HG03457 (cell line): ENCODE measurements around the gene FNDC1.
"Not testable (repeated sequence)": the region's sequence is repeated elsewhere in the genome, so short reads cannot be mapped to it uniquely, and the experiment has no call there.

Source experiments
- ATAC-seq: cut with Tn5 transposase; IDR thresholded peaks from one replicate; pipeline ENCODE4 v1.9.1; 2021; ENCODE audit warnings: moderate number of reproducible peaks; ENCODE audit not compliant: unreplicated experiment

Gene FNDC1

GRCh38 chr6:159169193-159169555 lies at the start of gene FNDC1:
Gene FNDC1 (plus strand): TSS chr6:159169400. CDS start chr6:159169597, 197 bp downstream.
- no peak for ATAC-seq

GRCh38 chr6:159119791-159120190 lies 49.4 kb upstream of the FNDC1 start:
- no peak for ATAC-seq

- ATAC-seq = no peak
These were observed 47.7 kb upstream of the FNDC1 start for GRCh38 chr6:159121486-159121885.

- ATAC-seq = no peak
These were observed 46.7 kb upstream of the FNDC1 start for GRCh38 chr6:159122453-159122852.

- ATAC-seq = not testable (repeated sequence)
These were observed 45.4 kb upstream of the FNDC1 start for GRCh38 chr6:159123831-159124230.

- no peak for ATAC-seq
These were observed 44.1 kb upstream of the FNDC1 start for GRCh38 chr6:159125014-159125609.

GRCh38 chr6:159125951-159126352 lies 43.2 kb upstream of the FNDC1 start:
- no peak for ATAC-seq

- ATAC-seq = no peak
These were observed 42.6 kb upstream of the FNDC1 start for GRCh38 chr6:159126590-159126989.

- ATAC-seq = no peak
These were observed 41.5 kb upstream of the FNDC1 start for GRCh38 chr6:159127701-159128100.

GRCh38 chr6:159128978-159129377 lies 40.2 kb upstream of the FNDC1 start:
- ATAC-seq = no peak

- no peak for ATAC-seq
These were observed 38.4 kb upstream of the FNDC1 start for GRCh38 chr6:159130846-159131245.

- no peak for ATAC-seq
These were observed 37.5 kb upstream of the FNDC1 start for GRCh38 chr6:159131709-159132108.

GRCh38 chr6:159132664-159133063 lies 36.5 kb upstream of the FNDC1 start:
- no peak for ATAC-seq

- no peak for ATAC-seq
These were observed 34.4 kb upstream of the FNDC1 start for GRCh38 chr6:159134701-159135364.

GRCh38 chr6:159137676-159138075 lies 31.5 kb upstream of the FNDC1 start:
- no peak for ATAC-seq

GRCh38 chr6:159142531-159142930 lies 26.7 kb upstream of the FNDC1 start:
- no peak for ATAC-seq

- ATAC-seq = no peak
These were observed 20.6 kb upstream of the FNDC1 start for GRCh38 chr6:159148641-159149040.

GRCh38 chr6:159149641-159150040 lies 19.6 kb upstream of the FNDC1 start:
- no peak for ATAC-seq

GRCh38 chr6:159151266-159151855 lies 17.8 kb upstream of the FNDC1 start:
- ATAC-seq = no peak

GRCh38 chr6:159152041-159152440 lies 17.2 kb upstream of the FNDC1 start:
- ATAC-seq = no peak

- ATAC-seq = no peak
These were observed 16.4 kb upstream of the FNDC1 start for GRCh38 chr6:159152782-159153181.

- no peak for ATAC-seq
These were observed 13.5 kb upstream of the FNDC1 start for GRCh38 chr6:159155679-159156078.
